Suppressor macrophage treated with lipopolysaccharide for 4 hours (primary cell): Measurements from ENCODE around the gene SEZ6.

Source experiments
- DNase-seq: peaks from one replicate; pipeline ENCODE4 v3.0.0-alpha.2; 2020

Gene SEZ6

DNA sequence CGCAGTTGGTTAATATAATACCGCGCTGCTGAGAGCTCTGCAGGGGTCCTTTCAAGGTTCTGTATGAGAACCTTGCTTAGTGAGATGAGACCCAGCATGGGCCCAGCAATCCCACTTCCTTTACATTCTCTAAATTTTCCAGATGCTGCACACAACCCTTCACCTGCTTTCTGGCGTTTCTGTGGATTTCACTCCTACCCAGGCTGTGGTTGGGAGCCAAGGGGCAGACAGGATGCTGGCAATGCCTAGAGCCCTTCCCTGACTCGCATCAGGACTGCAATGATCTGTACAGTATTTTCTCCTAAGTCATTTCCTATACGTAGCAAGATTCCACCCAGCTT lies 27.0 kb upstream of the SEZ6 start:
- no peak for DNase-seq

GRCh38 chr17:29032013-29032856 lies 26.4 kb upstream of the SEZ6 start:
- no peak for DNase-seq

GRCh38 chr17:29031488-29031887 lies 25.7 kb upstream of the SEZ6 start:
- DNase-seq, result peak; percentile 23

DNA sequence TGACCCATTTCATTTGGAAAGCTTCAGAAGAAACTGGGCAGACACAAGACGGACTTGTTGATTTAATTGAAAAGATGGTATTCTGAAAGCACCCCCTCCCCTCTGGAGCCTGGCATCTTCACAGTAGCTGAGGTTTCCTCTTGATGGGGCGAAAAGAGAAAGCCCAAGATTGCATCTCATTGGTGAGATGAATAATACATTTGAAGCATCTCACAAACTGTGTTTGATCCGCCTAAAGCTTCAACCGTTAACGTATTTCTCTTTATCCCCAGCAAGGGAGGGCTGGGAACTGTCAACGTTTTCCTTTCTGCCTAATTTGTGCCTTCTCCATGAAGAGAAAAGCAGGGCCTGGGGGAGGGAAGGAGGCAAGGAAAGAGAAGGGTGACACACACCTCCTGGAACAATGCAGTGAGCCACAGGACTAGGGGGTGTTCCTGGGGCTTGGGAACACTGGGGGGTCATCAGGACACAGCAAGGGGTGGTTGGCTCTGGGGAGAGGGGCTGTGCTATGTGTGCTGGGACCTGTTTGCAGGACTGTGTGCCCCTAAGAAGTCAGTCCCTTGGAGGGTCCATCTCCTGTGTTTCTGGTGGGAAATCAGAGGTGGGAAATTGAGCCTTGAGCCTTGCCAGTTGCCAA lies 18.6 kb upstream of the SEZ6 start:
- no peak for DNase-seq

DNA sequence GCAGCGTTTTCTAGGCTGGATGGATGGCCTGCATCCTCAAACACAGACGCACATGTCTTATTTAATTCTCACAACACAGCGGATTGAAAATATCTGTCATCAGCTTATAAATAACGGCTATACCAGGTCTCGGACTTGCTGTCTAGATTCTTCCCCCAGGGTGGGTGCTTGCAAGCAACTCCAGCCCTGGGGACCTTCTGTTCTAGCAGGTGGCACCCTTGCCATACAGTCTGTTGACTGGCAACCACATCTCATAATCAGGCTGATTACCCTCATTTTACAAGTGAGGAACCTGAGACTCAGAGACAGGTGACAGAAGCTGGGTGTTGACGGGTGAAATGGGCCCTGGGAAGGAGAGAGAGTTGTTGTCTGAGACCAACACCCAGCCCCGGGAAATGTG lies 16.2 kb upstream of the SEZ6 start:
- DNase-seq, result no peak

DNA sequence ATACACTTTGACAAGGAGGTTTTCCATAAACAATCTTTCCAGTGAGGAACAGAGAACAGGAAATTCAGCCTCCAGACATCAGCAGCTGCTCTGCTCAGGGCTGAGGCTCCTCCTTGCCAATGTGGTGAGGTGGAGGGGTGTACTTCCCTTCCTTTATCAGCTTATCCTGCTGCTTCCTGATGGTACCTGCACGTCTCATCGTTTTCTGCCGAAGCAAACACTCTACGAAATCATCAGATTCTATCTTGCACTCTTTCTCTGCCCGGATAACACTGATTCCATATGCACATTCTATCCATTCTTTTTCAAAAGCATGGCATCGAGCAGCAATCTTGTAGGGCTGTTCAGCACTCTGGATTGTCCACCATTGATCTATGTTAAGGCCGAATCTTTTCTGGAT lies 15.4 kb upstream of the SEZ6 start:
- DNase-seq, result no peak

DNA sequence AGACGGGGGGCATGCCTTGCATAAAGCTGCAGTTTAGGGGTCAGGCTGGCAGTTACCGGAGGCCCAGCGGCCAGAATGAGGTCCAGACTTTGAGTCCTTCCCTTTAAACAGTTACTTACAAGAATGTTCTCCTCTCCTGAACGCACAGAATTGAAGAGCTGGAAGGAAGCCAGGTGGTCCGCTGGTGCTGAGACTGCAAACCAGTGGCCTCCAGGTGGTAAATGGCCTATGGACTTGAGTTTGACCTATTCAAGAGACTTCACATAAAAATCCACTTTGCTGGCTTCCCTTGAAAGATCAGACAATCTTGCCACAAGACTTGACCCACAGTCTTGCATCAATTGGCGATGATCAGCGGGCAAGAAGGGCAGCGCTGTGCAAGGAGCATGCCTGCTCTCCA lies 14.7 kb upstream of the SEZ6 start:
- no peak for DNase-seq

DNA sequence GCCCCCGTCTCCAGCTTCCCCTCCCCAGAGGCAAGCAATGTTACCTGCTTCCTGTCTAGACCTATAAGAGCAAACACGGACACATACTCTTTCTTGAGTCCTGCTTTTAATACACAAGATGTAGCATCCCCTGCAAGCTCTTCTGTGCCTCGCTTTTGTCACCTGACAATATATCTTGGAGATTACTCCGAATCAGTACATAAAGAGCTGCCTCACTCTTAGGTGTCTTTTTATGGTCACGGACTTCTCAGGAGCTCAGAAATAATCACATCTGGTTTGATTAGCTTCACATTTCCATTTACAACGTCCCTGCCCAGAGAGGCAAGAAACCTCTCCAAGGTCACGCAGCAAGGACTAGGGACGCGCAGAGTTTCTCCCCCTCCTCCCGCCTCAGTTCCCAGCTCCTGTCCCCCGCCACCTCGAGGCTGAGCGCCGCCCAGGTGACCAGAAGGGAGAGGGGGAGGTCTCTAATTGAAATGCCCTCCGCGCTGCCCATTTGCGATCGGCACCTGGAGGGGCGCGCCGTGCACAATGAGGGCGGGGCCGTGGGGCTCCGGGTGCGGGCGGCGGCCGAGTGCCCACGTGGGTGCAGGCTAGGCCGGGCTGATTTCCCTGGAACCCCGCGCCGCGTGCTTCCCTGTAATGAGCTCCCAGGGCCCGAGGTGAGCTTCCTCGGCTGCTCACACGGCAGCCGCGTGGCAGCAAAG lies 13.8 kb upstream of the SEZ6 start:
- no peak for DNase-seq

DNA sequence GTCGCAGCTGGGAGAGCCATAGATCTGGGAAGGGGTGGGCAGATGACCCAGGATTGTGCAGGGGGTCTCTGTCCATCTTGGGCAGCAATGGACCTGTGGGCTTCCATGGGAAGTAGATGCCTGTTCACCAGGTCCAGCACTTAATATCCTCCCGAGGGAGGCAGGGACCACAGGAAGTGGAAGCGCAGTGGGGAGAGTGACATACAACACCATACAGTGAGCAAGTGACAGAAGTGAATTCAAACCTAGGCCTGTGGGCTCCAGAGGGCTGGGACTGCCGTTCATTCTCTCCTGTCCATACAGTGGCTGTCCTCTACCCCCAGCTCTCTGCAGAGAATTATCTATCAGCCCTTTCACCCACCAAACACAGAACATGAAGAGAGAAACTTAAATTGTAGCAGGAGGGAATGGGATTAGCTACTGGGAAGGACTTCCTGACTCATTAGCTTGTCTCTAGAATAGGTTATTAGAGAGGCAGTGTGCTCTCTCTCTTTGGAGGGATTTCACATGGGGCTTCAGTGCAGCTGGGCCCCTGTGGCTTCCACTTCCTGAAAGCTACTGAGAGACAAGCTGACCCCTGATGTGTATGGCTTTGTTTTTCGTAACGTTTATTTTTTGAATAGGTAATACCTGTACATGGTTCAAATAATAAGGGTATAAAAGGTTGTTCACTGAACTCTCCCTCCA lies 13.1 kb upstream of the SEZ6 start:
- no peak for DNase-seq

DNA sequence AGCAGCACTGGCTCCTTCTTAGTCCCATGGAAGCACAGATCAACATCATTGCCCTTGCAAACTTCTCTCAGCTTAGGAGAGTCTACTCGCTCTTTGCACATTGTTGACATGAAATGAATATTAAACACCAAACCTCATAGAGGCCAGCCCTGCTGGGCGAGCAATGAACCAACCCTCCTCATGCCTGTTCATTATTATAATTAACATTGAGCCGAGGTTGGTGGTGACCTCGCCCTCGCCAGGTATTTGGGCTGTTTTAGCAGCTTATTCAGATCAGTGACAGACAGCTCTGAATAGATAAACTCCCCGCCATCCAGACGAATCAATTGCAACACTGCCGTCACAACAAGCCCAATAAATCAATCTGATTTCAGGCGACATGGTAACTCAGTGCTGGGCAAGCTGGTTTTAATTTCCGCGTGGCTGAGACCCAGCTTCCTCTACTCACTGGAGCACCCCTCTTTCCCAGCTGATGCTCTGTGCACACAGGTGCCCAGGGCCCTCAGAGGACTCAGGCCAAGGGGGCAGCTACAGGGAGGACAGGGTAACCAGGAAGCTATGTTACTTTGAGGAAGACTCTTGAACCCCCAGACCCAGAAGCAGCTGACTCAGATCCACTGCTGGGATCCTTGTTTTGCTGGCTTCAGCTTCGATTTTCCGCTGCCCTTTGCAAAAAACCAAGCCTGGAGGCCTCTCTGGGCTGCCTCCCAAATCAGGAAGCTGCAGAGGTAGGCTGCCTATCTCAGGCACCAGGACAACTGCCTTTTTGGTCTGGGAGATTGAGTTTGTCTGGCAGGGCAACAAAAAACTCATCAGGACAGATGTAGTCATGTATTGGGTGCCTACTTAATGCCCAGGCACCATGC lies 10.7 kb upstream of the SEZ6 start:
- DNase-seq, result no peak

- DNase-seq, result no peak
Observed at GRCh38 chr17:29014716-29015115, 8.9 kb upstream of the SEZ6 start.

GRCh38 chr17:29012535-29012934 lies 6.7 kb upstream of the SEZ6 start:
- no peak for DNase-seq

DNA sequence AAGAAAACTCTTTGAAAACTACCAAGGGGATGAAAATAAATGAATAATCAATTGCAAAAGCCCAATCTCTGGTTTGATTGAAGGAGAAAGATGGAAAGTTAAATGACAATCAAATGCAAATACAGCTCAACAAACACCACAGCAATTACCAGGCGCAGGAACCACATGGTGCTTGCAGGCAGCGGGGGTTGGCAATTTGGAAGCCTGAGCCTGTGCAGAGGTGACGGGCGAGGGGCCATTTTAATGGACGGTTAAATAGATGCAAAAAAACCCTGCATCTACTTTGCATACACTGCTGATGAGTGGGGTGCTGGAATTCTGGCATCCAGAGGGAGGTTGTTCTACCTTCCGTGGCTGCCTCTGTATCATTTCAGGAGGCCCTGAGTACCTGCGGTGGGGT lies 4.8 kb upstream of the SEZ6 start:
- no peak for DNase-seq

DNA sequence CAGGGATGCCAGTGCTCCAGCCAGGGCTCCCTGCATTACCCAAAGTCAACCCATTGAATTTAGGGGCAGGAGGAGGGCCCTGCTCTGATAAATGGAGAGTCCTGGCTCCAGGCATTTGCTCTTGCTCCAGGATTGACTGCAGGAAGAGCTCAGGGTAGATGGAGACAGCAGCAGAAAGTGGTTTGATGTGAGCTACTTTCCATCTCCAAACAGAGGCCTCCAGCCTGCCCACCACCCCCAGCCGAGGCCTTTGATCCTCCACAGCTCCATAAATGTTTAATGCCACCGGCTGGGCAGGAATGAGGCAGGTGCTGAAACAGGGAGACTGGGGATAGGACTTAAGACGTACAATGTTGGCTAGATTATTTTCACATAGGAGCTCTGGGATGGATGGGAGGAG lies 4.3 kb upstream of the SEZ6 start:
- DNase-seq, result no peak

GRCh38 chr17:29008591-29008990 lies 2.8 kb upstream of the SEZ6 start:
- DNase-seq, result no peak

DNA sequence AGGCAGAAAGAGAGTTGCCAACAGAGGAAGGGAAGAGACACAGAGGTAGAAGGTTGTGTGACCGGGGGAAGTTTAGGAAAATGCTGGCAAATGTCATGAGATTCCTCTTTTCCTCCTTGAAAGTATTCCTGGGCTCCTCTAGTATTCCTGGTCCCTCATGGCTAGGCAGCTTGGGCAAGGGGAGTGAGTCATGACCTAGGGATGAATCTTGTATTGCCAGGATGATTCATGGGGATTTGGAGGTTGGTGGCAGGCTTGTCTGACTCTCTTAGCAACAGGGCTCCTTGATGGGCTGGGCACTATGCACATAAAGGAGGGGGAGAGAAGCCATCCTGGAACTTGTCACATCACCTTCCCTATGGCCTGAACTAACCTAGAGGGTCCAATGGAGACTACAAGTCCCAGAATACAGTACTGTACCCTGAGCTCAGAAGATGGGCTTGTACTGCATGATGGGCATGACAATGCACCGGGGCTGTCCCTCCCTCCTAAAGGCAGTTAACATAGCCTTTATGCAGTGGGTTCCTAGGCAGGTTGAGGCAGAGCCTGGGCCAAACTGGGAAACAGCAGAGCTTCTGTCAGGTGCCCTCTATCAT lies 2.1 kb upstream of the SEZ6 start:
- DNase-seq, result no peak

GRCh38 chr17:29007456-29007855 lies 1.6 kb upstream of the SEZ6 start:
- no peak for DNase-seq

DNA sequence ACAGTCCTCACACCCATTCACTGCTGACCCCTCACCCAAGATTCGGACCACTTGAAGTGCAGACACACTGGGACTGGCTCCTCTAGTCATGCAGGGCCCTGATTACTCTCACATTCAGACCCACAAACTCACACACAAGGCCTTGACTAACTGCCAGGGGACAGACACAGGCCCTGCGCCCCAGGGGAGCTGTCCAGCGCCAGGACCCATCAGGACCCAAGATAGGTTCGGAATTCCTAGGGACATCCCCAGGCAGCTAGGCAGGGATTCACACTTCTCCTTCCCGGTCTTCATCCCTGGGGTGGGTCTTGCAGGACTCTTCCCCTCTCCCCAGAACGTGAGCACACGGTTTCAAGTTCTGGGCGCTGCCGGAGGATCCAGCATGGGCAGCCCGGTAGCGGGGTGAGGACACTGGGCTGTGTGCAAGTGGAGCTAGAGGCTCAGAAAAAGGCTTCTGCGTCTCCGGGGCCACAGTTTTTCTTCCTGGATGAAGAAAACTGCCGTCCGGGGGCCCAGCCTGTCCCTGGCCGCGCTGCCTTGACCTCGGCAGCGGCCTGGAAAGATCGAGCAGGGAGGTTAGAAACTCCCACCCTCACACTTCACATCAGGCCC lies 1.6 kb downstream of the SEZ6 start:
- DNase-seq, result no peak

- no peak for DNase-seq
Observed at GRCh38 chr17:29003289-29003688, 2.5 kb downstream of the SEZ6 start.

- no peak for DNase-seq
Observed at GRCh38 chr17:29002811-29003210, 3.0 kb downstream of the SEZ6 start.

DNA sequence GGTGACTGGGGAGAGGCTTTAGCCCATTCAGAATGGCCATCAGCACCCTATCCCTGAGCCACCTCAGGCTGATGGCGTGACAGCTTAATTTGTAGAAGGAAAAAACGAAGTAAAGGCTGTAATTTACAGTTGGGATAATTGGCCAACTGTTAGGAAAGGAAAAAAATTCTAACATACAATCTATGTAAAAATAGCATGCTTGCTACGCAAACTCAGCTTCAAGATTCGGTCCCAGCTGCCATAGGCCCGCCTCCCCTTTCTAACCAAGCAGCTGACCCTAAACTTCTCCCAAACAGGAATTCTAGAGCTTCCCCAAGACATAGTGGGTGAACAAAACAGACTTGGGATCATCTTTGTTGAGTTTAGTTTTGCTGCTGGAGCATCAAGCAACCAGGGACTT lies 4.9 kb downstream of the SEZ6 start:
- DNase-seq, result no peak

DNA sequence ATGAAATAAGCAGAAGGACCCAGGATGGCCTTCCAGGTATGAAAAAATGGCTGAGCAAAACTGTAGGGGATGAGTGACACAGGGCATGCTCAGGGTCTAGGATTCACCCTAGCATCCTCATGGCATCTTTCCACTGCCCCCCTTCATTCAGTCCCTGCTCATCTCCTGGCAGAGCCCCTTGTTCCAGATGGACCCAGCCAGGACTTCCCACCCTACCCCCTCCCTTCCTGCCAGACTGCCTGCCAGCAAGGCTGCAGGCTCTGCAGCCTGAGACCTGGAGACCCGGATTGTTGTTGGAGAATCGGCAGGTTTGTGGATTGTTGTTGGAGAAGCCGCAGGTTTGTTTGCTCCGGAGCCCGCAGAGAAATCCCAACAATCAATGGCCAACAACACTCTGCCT lies 6.6 kb downstream of the SEZ6 start:
- DNase-seq, result no peak
